ENCODE results near the gene WFIKKN1.
A peak's percentile ranks its signal among the peaks of the same experiment; 100 is the strongest.

Gene WFIKKN1

DNA sequence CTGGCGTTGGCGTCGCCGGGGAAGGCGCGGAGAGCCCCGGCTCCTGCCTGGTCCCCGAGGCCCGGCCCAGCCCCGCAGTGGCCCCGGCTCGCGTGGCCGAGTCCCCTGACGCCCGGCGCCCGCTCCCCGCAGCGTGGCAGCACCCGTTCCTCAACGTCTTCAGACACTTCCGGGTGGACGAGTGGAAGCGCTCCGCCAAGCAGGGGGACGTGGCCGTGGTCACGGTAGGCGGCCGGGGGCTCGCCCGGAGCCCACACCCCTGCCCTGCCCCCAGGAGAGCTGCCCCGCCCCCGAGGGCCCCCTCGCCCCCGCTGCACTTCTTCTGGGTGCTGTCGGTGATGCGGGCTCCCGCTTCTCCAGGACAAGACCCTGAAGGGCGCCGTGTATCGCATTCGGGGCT lies 18.8 kb downstream of the WFIKKN1 start (continued):
- TF ChIP-seq ZNF518A (tag by site-specific recombination; conservative IDR thresholded peaks at IDR 0.05; ENCODE audit: low read depth) (no peak), ZNF19 (tag by site-specific recombination; IDR thresholded peaks at IDR 0.05; ENCODE audit: low read depth) (no peak)

DNA sequence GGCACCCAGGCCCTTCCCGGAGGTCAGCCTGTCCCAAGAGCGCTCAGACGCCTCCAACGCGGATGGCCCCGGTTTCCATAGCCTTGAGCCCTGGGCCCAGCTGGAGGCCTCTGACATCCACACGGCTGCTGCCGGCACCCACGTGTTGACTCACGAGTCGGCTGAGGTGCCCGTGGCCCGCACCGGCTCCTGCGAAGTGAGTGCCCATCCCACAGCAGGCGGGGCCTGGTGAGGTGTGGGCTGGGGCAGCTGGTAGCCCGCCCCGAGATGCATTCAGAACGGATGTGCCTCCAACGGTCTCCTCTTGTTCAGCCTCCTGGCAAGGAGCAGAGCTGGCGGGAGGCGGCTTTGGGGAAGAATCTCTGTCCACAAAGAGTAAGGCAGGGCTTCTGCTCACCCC lies 21.1 kb downstream of the WFIKKN1 start:
- TF ChIP-seq EGR2 (tag by site-specific recombination; IDR thresholded peaks at IDR 0.05; ENCODE audit: low read depth) (peak; percentile 63), SP2 (tag by site-specific recombination; IDR thresholded peaks at IDR 0.05) (peak; percentile 44; the same call in 1 of the 2 replicates), ZNF571 (tag by site-specific recombination; IDR thresholded peaks at IDR 0.05) (no peak)
- H3K27ac ChIP-seq (ENCODE audit: extremely low read depth, low read depth, low read length): no peak overlapping the region
- 0 out of 2 replicates have a peak, but pooled peaks cover 3% of the 10 kb centered on the region for H3K4me1 ChIP-seq (ENCODE audit: control insufficient read depth, insufficient read depth, low read length)
- H3K4me3 ChIP-seq (ENCODE audit: low read depth, low read length): no peak overlapping the region
- peaks cover 0 to 53% of the 10 kb centered on the region in 2 experiments; a peak in 2 of 3 replicates for H3K36me3 ChIP-seq (ENCODE audit: control insufficient read depth in 2 of 2, insufficient read depth in 1 of 2, low read length in 2 of 2)
- ChIA-PET CTCF (no interaction called here), POLR2A (no interaction called here)
- no peaks in the 10 kb centered on the region for H3K9me3 ChIP-seq (ENCODE audit: control insufficient read depth, insufficient read depth, low read depth, low read length)

- no peak for TF ChIP-seq ZNF280D (tag by site-specific recombination; IDR thresholded peaks at IDR 0.05)
- TF ChIP-seq, protein P1, sequence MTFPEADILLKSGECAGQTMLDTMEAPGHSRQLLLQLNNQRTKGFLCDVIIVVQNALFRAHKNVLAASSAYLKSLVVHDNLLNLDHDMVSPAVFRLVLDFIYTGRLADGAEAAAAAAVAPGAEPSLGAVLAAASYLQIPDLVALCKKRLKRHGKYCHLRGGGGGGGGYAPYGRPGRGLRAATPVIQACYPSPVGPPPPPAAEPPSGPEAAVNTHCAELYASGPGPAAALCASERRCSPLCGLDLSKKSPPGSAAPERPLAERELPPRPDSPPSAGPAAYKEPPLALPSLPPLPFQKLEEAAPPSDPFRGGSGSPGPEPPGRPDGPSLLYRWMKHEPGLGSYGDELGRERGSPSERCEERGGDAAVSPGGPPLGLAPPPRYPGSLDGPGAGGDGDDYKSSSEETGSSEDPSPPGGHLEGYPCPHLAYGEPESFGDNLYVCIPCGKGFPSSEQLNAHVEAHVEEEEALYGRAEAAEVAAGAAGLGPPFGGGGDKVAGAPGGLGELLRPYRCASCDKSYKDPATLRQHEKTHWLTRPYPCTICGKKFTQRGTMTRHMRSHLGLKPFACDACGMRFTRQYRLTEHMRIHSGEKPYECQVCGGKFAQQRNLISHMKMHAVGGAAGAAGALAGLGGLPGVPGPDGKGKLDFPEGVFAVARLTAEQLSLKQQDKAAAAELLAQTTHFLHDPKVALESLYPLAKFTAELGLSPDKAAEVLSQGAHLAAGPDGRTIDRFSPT (tag by site-specific recombination; IDR thresholded peaks at IDR 0.05): peak; percentile 83; the same call in 1 of the 2 replicates
- H3K27ac ChIP-seq (ENCODE audit: extremely low read depth, low read depth, low read length): no peak overlapping the region
- H3K4me3 ChIP-seq (ENCODE audit: low read depth, low read length): no peak overlapping the region
- H3K9me3 ChIP-seq (ENCODE audit: control insufficient read depth, insufficient read depth, low read depth, low read length): no peaks in the 10 kb centered on the region
- POLR2A ChIA-PET: no interaction called here
- H3K4me1 ChIP-seq (ENCODE audit: control insufficient read depth, insufficient read depth, low read length): 0 out of 2 replicates have a peak, but pooled peaks cover 3% of the 10 kb centered on the region
- peaks cover 0 to 57% of the 10 kb centered on the region in 2 experiments; a peak in 2 of 3 replicates for H3K36me3 ChIP-seq (ENCODE audit: control insufficient read depth in 2 of 2, insufficient read depth in 1 of 2, low read length in 2 of 2)
- CTCF ChIA-PET: no interaction called here
Measured at GRCh38 chr16:652454-653305, 21.9 kb downstream of the WFIKKN1 start.

Measured in HEK293 (cell line).